Measurements from ENCODE around the gene TYW1.
"Not testable (repeated sequence)": the region's sequence is repeated elsewhere in the genome, so short reads cannot be mapped to it uniquely, and the experiment has no call there.

- not testable (repeated sequence) for TF ChIP-seq CTCF (IDR thresholded peaks at IDR 0.05; ENCODE audit: insufficient read depth, low read depth, low read length); EZH2 (IDR thresholded peaks at IDR 0.05; ENCODE audit: insufficient read depth, low read length)
Observed at GRCh38 chr7:67135617-67136486, 139.2 kb downstream of the TYW1 start.
